GM12873 (cell line): ENCODE data around the gene RHOJ.

Experiments
- TF ChIP-seq, protein P1 (sequence below): IDR thresholded peaks from 2 replicates; pipeline ENCODE4 v1.5.1; 2012; ENCODE audit warnings: low read depth, mild to moderate bottlenecking, moderate library complexity, low read length, control low read depth; ENCODE audit not compliant: insufficient read depth; ENCODE audit errors: missing control alignments

RHOJ gene

DNA sequence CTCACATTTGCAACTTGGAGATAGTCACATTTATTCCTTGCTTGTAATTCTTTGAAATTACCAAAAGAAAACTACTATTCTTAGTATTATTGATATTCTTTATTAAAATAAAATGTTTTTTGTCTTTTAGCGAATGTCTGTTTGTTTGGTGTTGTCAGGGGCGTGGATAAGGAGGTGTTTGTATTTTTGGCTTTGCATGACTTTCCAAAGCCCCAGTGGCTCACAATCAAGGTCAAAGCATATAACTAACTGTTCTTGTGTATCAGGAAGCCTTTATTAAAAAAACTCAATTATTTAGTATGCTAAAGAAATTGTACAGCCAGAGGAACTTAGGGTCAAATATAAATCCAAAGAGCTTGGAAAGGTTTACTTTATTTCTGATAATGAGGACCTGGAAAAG lies 96.6 kb downstream of the RHOJ start:
- TF ChIP-seq, protein P1, sequence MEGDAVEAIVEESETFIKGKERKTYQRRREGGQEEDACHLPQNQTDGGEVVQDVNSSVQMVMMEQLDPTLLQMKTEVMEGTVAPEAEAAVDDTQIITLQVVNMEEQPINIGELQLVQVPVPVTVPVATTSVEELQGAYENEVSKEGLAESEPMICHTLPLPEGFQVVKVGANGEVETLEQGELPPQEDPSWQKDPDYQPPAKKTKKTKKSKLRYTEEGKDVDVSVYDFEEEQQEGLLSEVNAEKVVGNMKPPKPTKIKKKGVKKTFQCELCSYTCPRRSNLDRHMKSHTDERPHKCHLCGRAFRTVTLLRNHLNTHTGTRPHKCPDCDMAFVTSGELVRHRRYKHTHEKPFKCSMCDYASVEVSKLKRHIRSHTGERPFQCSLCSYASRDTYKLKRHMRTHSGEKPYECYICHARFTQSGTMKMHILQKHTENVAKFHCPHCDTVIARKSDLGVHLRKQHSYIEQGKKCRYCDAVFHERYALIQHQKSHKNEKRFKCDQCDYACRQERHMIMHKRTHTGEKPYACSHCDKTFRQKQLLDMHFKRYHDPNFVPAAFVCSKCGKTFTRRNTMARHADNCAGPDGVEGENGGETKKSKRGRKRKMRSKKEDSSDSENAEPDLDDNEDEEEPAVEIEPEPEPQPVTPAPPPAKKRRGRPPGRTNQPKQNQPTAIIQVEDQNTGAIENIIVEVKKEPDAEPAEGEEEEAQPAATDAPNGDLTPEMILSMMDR = no peak

DNA sequence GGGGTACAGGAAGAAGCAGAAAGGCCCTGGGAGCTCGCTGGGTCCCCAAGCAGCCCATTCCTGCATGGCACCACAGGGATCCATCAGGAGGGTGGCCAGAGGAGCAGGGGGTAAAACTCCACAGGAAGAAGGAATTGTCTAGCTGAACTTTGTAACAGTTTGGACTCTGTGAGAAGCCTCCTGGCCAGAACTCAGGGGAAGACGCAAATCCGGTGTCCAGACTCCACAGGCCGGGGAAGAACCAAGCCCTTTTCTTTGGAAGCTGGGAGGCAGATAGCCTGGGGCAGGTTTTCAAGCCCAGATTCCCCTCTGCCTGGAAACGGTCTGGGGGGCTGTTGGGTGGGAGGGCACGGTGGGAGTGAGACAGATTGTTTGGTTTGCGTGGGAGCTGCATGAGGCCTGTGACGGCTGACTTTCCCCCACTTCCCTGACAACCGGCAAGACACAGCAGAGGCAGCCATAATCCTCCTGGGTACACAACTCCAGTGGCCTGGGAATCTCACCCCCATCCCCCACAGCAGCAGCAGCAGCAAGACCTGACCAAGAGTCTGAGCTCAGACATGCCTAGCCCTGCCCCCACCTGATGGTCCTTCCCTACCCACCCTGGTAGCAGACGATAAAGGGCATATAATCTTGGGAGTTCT lies 97.8 kb downstream of the RHOJ start:
- TF ChIP-seq, protein P1 = no peak

DNA sequence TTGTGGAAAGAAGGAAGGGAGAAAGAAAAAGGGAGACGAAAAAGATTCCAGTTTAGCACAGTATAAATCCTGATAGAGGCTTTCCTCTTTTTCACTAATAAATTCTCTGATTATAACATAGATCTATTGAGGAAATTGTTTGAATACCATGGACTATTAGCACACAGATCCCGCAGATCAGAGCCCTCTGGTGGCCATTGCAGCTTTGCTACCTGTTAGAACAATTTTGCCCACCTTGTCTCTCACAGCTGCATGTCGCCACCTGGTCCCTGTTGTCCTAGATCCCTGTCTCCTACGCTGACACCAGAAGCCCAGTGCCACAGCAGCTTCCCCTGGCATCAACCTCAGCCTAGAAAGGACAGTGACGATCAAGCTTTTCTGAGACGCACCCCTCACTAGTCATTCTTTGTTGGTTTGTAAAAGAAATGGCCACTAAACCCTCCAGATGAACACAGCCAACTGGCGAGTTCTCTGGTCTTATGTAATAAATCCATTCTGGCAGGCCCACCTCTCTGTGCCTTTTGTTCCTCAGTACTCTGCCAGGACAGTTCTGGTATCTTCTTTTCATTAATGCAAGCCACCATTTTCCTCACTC lies 104.6 kb downstream of the RHOJ start:
- TF ChIP-seq, protein P1 = peak; percentile 73

DNA sequence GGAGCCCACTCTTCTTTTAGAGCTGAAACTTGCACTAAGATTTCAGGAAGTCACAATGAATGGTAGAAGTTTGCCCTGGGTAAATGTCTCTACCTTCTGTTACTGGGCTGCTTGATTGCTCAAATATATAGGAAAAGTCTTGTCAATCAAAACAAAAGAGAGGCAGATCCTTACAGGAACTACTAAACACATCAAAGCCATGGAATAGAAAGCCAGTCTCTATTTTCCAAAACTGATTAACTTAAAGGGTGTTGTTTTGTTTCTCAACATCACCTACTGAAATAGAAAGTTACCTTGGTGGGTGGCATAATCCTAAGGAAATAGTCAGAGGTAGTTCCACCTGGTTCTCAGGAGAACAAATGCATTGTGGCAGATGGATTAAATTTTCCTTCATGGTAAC lies 114.6 kb downstream of the RHOJ start, which contains the start of gene GPHB5:
GPHB5 (minus strand) TSS at position 101 of the 400 bp plus-strand sequence. CDS start 1,086 bp downstream, outside the sequence.
- TF ChIP-seq, protein P1 = no peak

DNA sequence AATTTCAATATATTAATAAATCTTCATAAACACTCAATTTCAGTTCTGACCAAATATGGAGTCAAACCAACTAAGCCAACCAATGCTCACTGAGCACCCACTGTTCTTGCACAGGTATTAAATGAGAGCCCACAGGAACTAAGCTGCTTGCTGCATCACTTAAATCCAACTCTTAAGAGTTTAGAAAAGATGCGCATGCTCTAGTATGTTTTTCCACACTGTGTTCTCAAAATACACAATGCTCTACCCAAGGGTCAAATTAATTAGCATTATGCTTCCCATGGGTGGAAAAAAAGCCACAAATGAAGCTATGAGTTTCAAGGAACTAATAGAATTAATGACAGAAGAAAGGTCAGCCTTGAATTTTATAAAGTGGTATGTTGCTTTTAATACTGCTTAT lies 118.2 kb downstream of the RHOJ start:
- TF ChIP-seq, protein P1 = no peak

DNA sequence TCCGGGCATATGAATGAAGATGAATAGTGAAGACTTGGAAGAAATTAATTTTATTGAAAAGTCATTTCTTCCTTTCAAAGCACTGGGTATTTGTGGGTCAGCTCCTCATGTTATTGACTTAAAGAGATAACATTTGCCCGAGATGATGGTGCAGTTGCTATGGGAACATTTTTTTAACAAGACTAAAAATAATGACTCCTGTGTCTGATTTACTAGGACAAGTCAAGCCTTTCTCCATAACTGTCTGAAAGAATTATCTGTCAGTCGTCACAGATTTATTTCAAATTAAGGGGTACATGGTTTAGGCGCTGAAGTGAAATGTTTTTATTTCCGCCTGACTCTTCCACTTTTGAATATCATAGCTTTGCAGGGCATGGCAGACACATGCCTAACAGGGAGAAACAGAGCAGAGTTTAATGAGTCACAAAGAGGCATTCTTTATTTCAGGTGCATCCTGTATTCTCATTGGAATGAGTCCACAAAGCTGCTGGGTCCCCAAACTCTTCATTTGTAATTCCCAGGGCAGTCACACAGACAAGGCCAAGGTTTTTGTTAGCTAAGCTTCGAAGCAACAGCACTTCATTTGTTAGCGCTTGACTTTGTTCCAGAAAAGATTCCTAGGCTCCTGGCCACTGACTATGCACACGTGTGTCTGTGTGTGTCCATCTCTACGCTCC lies 118.8 kb downstream of the RHOJ start:
- TF ChIP-seq, protein P1 = no peak

DNA sequence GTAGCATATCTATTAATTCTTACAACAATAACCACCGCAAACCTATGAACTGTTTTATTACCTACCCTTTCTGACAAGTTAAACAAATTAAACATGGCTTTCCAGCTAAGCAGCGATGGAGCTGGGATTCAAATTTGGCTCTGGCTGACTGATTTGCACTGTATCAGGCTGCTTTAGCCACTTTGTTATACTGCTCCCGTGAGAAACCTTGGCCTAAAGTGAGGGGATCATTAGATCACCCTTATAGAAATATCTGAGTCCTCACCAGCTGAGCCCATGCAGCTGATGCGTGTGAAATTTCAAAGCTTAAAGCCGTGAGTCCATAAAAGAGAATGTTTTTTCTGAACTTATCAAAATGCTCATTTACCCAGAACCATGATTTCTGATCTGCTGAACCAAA lies 122.6 kb downstream of the RHOJ start:
- TF ChIP-seq, protein P1 = no peak
